Measurements from ENCODE around the gene NFAM1.

Gene NFAM1

GRCh38 chr22:42414565-42415303 lies 17.5 kb downstream of the NFAM1 start:
- no peak for DNase-seq (ENCODE audit: low read depth)

DNA sequence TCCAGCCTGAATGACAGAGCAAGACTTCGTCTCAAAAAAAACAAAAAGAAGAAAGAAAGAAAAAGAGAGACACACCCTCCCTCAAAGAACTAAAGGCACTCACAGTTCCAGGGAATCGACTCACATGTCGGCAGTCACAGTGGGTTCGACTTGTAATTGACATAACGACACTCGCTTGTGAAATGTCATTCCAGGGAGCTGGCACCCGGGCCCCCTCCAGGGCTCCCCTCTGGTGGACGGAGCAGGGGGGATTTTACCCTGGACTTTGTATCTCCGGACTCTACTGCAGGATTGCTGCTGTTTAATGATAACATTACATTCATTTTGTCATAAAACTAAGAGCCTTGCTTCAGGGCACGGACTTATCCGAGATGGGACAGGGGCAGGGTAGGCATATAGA lies 18.2 kb downstream of the NFAM1 start:
- no peak for DNase-seq (ENCODE audit: low read depth)

GRCh38 chr22:42412744-42413333 lies 19.4 kb downstream of the NFAM1 start:
- no peak for DNase-seq (ENCODE audit: low read depth)

GRCh38 chr22:42410708-42411107 lies 21.5 kb downstream of the NFAM1 start:
- DNase-seq (ENCODE audit: low read depth): no peak

GRCh38 chr22:42408810-42409529 lies 23.2 kb downstream of the NFAM1 start:
- DNase-seq (ENCODE audit: low read depth): no peak

DNA sequence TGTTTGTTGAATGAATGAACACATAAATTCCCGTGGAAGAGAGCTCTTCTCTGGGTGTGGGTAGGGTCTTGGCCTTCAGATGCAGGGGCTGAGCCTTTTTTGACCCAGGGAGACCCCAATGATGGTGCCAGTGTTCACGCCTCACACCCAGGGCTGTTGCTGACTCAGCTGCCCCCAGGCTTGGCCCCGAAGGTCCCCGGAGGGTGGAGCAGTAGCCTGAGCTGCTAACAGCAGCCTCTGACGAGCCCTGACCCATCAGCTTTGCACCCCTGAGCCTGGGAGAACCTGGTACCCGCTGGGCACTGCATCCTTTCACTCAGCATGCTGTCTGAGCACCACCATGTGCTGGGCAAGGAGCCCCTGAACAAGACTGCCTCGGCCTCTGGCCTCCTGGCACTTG lies 23.9 kb downstream of the NFAM1 start:
- DNase-seq (ENCODE audit: low read depth): no peak

GRCh38 chr22:42404266-42404665 lies 27.9 kb downstream of the NFAM1 start:
- DNase-seq (ENCODE audit: low read depth): no peak

DNA sequence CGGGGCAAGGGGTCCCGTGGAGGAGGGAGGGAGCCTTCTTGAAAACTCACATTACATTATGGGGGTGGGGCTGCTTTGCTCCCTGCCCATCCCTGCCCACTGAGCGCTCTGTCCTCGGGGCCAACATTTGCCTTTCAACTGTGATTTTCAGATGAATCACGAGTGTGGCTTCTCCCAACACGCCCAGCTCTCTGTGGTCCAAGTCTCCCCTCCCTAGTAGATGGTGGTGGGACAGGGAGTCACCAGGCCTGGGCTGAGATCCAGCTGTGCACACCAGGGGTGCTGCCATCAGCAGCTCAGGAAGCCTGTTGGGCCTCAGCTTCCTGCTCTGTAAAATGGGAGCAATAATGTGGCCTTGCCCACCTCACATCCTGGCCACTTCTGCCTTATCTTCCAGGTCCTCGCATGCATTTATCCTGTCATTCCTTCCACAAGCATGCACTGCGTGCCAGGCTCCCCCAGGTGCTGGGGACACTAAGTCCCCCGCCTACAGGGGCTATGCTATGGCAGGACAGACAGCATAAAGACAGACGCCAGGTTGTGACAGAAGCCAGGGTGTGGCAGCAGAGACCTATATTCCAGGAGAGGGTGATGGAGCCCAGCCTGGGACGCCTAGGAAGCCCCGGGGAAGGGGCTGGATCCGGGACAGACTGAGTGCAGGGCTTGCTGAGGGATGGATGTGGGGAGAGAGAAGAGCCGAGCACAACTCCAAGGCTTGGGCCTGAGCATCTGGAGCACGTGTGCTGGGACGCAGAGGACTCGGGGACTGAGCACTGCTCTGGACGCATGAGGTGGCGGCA lies 30.5 kb downstream of the NFAM1 start:
- no peak for DNase-seq (ENCODE audit: low read depth)

- no peak for DNase-seq (ENCODE audit: low read depth)
Observed at GRCh38 chr22:42400811-42401534, 31.2 kb downstream of the NFAM1 start.

DNA sequence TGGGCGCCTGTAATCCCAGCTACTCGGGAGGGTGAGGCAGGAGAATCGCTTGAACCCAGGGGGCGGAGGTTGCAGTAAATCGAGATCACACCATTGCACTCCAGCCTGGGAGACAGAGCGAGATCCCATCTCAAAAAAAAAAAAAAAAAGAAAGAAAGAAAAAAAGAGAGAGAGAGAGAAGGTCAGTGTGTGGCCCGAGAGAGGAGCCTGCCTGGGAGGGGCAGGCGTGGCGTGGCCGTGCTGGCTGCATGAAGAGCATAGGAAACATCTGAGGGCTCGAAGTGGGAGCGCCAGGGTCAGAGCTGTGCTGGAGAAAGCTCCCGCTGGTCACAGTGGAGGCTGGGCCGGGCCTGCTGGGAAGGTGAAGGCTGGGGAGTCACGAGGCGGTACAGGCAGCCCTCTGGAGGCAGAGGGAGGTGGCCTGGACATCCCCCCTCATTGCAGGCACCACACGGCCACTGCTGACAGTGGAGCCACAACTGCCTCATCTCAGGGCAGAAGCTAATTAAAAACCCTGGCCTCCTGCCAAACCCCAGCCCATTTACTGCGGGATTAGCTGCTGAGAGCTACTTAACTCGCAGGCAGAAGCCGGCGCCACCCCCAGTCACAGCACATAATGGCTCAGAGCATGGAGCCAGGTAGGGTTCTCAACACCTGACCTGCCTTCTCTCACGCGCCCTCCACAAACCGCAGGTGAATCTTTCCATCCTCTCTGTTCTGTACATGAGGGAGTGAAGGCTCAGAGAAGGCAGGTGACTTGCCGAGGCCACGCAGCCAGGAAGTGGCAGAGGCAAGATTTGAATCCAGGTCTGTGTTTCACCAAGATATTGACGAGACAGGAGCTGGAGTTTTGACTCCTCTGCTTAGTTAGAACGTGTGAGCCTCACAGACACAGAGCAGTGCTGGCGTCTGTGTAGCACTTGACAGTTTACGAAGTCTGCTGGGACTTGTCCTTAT lies 32.6 kb downstream of the NFAM1 start:
- no peak for DNase-seq (ENCODE audit: low read depth)

DNA sequence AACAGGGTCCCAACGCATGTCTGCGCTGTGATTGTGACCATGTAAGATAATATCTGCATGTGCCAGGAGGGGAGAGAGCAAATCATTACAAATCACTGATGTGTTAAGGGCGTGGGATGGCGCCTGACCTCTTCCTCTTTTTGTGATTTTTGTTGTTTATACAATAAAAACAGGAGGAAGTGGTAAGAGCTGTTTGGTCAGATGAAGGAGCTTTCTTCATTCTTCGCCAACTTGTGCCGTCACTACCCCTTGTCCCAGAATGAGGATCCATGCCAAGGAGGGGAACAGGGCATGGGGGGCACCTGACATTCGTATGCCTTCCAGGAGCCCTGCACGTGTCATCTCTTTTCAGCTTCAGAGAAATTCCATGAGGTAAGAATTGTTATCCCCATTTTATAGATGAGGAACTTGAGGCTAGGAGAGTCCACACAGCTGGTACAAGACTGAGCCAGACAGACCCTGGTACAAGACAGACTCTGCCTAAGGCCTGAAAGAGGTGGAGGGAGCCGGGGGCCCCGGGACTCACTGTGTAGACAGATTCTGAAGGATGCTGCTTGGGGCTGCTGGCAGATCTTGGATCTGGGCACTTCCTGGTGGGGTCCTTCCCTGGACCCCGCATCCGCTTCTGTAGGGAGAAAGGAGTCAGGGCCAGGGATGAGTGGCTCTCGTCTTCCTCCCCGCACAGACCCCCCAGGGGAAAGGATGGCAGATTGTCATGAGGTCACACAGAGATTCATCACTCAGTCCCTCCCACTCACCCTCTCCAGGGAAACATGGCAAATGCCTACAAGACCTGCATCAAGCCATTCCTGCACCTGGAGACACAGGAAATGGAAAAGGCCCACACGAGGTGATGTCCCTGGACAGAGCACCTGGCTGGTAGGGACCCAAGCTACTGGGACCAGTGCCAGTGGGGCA lies 34.6 kb downstream of the NFAM1 start:
- no peak for DNase-seq (ENCODE audit: low read depth)

GRCh38 chr22:42396621-42397331 lies 35.4 kb downstream of the NFAM1 start:
- DNase-seq (ENCODE audit: low read depth): no peak

DNA sequence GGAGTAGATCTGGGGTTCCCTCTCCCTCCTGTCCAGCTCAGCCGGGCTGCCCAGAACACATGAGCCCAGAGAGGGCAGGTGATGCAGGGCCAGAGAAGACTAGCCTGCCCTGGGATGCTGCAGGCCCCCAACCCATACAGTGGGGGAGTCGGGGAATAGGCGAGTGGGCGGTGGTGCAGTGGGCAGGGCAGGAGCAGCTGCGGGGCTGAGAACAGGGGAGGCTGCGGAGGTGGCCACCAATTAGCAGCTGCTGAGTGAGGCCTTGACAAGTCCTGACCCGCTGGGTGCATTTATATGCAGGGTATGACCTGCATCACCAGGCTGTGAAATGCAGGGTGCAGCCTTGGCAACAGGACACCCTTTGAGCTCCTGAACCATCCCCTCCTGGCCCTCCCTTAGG lies 43.1 kb downstream of the NFAM1 start:
- DNase-seq (ENCODE audit: low read depth): no peak

- no peak for DNase-seq (ENCODE audit: low read depth)
Observed at GRCh38 chr22:42388130-42388797, 43.9 kb downstream of the NFAM1 start.

GRCh38 chr22:42387631-42388030 lies 44.6 kb downstream of the NFAM1 start:
- DNase-seq (ENCODE audit: low read depth): no peak

DNA sequence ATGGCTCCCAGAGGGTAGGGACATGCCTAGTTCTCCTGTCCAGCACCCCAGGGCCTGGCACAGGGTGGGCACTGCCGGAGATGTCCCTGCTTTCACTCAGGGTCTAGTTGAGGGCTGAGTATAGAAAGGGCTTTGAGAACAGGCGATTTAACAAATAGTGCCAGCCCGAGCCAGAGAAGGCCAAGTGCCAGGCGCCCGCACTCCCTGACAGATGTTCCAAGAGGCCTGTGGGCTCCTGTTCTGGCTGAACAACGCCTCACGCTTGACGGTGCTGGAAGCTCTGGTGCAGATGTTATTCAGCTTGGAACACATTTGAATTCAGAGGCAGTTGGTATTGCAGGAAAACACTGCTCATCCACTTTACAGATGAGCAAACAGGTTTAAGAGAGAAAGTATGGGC lies 46.5 kb downstream of the NFAM1 start:
- DNase-seq (ENCODE audit: low read depth): no peak

GRCh38 chr22:42384506-42384905 lies 47.7 kb downstream of the NFAM1 start:
- DNase-seq (ENCODE audit: low read depth): no peak

- no peak for DNase-seq (ENCODE audit: low read depth)
Observed at GRCh38 chr22:42383851-42384417, 48.3 kb downstream of the NFAM1 start.
